ENCODE data around the gene AP3M1.

- no peak for TF ChIP-seq BACH2 (CRISPR knock-in tag; IDR thresholded peaks at IDR 0.05; ENCODE audit: borderline replicate concordance)
- TF ChIP-seq TSHZ2 (CRISPR knock-in tag; IDR thresholded peaks at IDR 0.05) = no peak
- TF ChIP-seq CREB5 (CRISPR knock-in tag; IDR thresholded peaks at IDR 0.05; ENCODE audit: low read depth) = no peak
- no peak for TF ChIP-seq PATZ1 (CRISPR knock-in tag; IDR thresholded peaks at IDR 0.05; ENCODE audit: borderline replicate concordance)
- TF ChIP-seq TOX (CRISPR knock-in tag; IDR thresholded peaks at IDR 0.05; ENCODE audit: borderline replicate concordance) = no peak
- TF ChIP-seq PPARA (CRISPR knock-in tag; IDR thresholded peaks at IDR 0.05; ENCODE audit: borderline replicate concordance) = no peak
- TF ChIP-seq OSR1 (CRISPR knock-in tag; IDR thresholded peaks at IDR 0.05) = no peak
Measured at GRCh38 chr10:74153676-74154075, 3.0 kb upstream of the AP3M1 start.
